MV-4-11 (cell line): ENCODE results near the gene EML6.
"Not testable (repeated sequence)": the region's sequence is repeated elsewhere in the genome, so short reads cannot be mapped to it uniquely, and the experiment has no call there.

Source experiments
- DNase-seq: peaks from one replicate; lab custom pipeline; 2025; lab: John Stamatoyannopoulos, UW

EML6 gene

GRCh38 chr2:54845514-54845913 is 122.1 kb downstream of the EML6 start:
- DNase-seq = no peak

GRCh38 chr2:54850171-54851122 is 127.0 kb downstream of the EML6 start:
- no peak for DNase-seq

GRCh38 chr2:54853616-54854310 is 130.3 kb downstream of the EML6 start:
- DNase-seq = no peak

GRCh38 chr2:54855434-54855833 is 132.0 kb downstream of the EML6 start:
- DNase-seq = no peak

- no peak for DNase-seq
Observed at GRCh38 chr2:54858021-54858681, 134.7 kb downstream of the EML6 start.

GRCh38 chr2:54859416-54859815 is 136.0 kb downstream of the EML6 start:
- DNase-seq = no peak

GRCh38 chr2:54859997-54860701 is 136.7 kb downstream of the EML6 start:
- DNase-seq = peak; percentile 92

- no peak for DNase-seq
Observed at GRCh38 chr2:54862229-54862628, 138.8 kb downstream of the EML6 start.

GRCh38 chr2:54862742-54863141 is 139.3 kb downstream of the EML6 start:
- DNase-seq = no peak

GRCh38 chr2:54863660-54864059 is 140.2 kb downstream of the EML6 start:
- no peak for DNase-seq

- DNase-seq = no peak
Observed at GRCh38 chr2:54864096-54864495, 140.6 kb downstream of the EML6 start.

GRCh38 chr2:54864727-54865126 is 141.3 kb downstream of the EML6 start:
- peak; percentile 78 for DNase-seq

- no peak for DNase-seq
Observed at GRCh38 chr2:54866179-54866578, 142.7 kb downstream of the EML6 start.

- DNase-seq = peak; percentile 88
Observed at GRCh38 chr2:54866868-54867267, 143.4 kb downstream of the EML6 start.

- no peak for DNase-seq
Observed at GRCh38 chr2:54867457-54867856, 144.0 kb downstream of the EML6 start.

- DNase-seq = peak; percentile 82
Observed at GRCh38 chr2:54871457-54872107, 148.1 kb downstream of the EML6 start.

- no peak for DNase-seq
Observed at GRCh38 chr2:54872780-54873179, 149.3 kb downstream of the EML6 start.

GRCh38 chr2:54873236-54873635 is 149.8 kb downstream of the EML6 start:
- DNase-seq = not testable (repeated sequence)

- DNase-seq = no peak
Observed at GRCh38 chr2:54876764-54877163, 153.3 kb downstream of the EML6 start.

- DNase-seq = no peak
Observed at GRCh38 chr2:54878182-54878581, 154.7 kb downstream of the EML6 start.

- no peak for DNase-seq
Observed at GRCh38 chr2:54879032-54879431, 155.6 kb downstream of the EML6 start.
